Panc1 (cell line): ENCODE measurements around the gene B3GALT5. TPM values are rescaled to one million over a fixed set of nuclear protein-coding genes. Genes with fewer than 3 reads are reported as not detected.

Experiments
- ATAC-seq: fragments of 200-7000 bp; cut with Tn5 transposase; 2 replicates; pipeline ENCODE4 v1.9.1; 2020; ENCODE audit warnings: mild to moderate bottlenecking, moderate library complexity
- BruUV-seq: library from RNA; stranded (reverse); fragments of 400-500 nt; replicated peaks from 2 replicates; lab custom pipeline; 2021; lab: Mats Ljungman, UMichigan
- CTCF ChIA-PET: fragments of 300-600 bp; sonication (Branson Sonifier 250); formaldehyde crosslinking; loops from one replicate; lab custom pipeline; 2022; ENCODE audit warnings: antibody characterized with exemption; lab: Charles Lee
- POLR2A ChIA-PET: fragments of 300-600 bp; sonication (Branson Sonifier 250); formaldehyde crosslinking; loops from one replicate; lab custom pipeline; 2022; ENCODE audit warnings: antibody characterized with exemption; lab: Charles Lee
- DNase-seq: peaks from one replicate; pipeline ENCODE4 v3.0.0-alpha.2; 2010; ENCODE audit warnings: low read depth, low spot score
- H3K27ac ChIP-seq: 2 replicates; pipeline ENCODE4 v1.5.1; 2011; ENCODE audit warnings: mild to moderate bottlenecking, low read length, inconsistent platforms
- H3K27me3 ChIP-seq: fragments of 200-500 bp; sonication (Bioruptor generic); 2 replicates; pipeline ENCODE4 v1.6.0; 2014; ENCODE audit warnings: low read length, inconsistent platforms; ENCODE audit not compliant: control insufficient read depth, insufficient read depth
- H3K36me3 ChIP-seq: fragments of 200-500 bp; sonication (Bioruptor generic); 2 replicates; pipeline ENCODE4 v1.5.1; 2014; ENCODE audit warnings: inconsistent platforms, mild to moderate bottlenecking, low read length, moderate library complexity; ENCODE audit not compliant: control insufficient read depth, insufficient read depth
- H3K4me1 ChIP-seq: 2 replicates; pipeline ENCODE4 v1.5.1; 2011; ENCODE audit warnings: inconsistent platforms, mild to moderate bottlenecking, low read length, moderate library complexity; ENCODE audit not compliant: control insufficient read depth, insufficient read depth
- H3K4me3 ChIP-seq, 2 experiments: 2 replicates each; pipeline ENCODE4 v1.5.1; 2011 to 2012; ENCODE audit warnings: low read depth in 2 of 2, low read length in 2 of 2, mild to moderate bottlenecking in 2 of 2, inconsistent platforms in 1 of 2, moderate library complexity in 1 of 2
- H3K9me3 ChIP-seq: fragments of 200-500 bp; sonication (Bioruptor generic); 2 replicates; pipeline ENCODE4 v1.5.1; 2014; ENCODE audit warnings: low read depth, mild to moderate bottlenecking, inconsistent platforms, low read length, moderate library complexity; ENCODE audit not compliant: control insufficient read depth, insufficient read depth
- CTCF ChIP-seq: fragments of 450-650 bp; IDR thresholded peaks from 2 replicates; pipeline ENCODE4 v1.5.1; 2017; ENCODE audit warnings: mild to moderate bottlenecking
- POLR2AphosphoS5 ChIP-seq: IDR thresholded peaks from 2 replicates; pipeline ENCODE4 v1.6.1; 2012; ENCODE audit warnings: mild to moderate bottlenecking, low read depth, low read length, moderate library complexity
- REST ChIP-seq, 2 experiments: IDR thresholded peaks; 2 replicates each; pipeline ENCODE4 v1.6.1; 2011 to 2012; ENCODE audit warnings: low read depth in 2 of 2, control low read depth in 1 of 2, low read length in 1 of 2, mild to moderate bottlenecking in 1 of 2, moderate library complexity in 1 of 2; ENCODE audit not compliant: insufficient read depth in 1 of 2
- SIN3A ChIP-seq: IDR thresholded peaks from 2 replicates; pipeline ENCODE4 v1.6.1; 2012; ENCODE audit warnings: low read depth, mild to moderate bottlenecking, low read length, moderate library complexity, borderline replicate concordance; ENCODE audit not compliant: insufficient read depth
- TCF7L2 ChIP-seq: IDR thresholded peaks from 2 replicates; pipeline ENCODE4 v1.6.1; 2011; ENCODE audit warnings: mild to moderate bottlenecking, low read depth, low read length, inconsistent platforms
- in situ Hi-C: cut with HindIII; loops from 2 replicates; pipeline ENCODE4 v1.10.0; 2016; ENCODE audit warnings: low sequenced_read_pairs, low pct_unique_long_range_greater_than_20kb
- intact Hi-C: fragments of 100-400 bp; cut with micrococcal nuclease; formaldehyde crosslinking; loops from one replicate; pipeline ENCODE4 v1.10.0; 2022; ENCODE audit not compliant: unreplicated experiment
- total RNA-seq: library from RNA; stranded (reverse); gene quantifications from one replicate; pipeline ENCODE4 v1.2.1, GENCODE V29; 2021; ENCODE audit not compliant: unreplicated experiment

B3GALT5 gene
- total RNA-seq, 1 experiment from 2014 or later, result 0.10 TPM

- no peaks in the 10 kb centered on the region; the same call in 1 of the 2 replicates for H3K27me3 ChIP-seq
- in situ Hi-C loops, result no loop called here
- no peak for ATAC-seq
- ChIA-PET CTCF (no interaction called here), POLR2A (no interaction called here)
- no peaks in the 10 kb centered on the region for H3K9me3 ChIP-seq
- no peak for DNase-seq
- TF ChIP-seq POLR2AphosphoS5, result no peak
- no peak for TF ChIP-seq TCF7L2
- no peak for TF ChIP-seq REST (IDR thresholded peaks at IDR 0.05; ENCODE audit: insufficient read depth in 1 of 2, low read depth in 2 of 2, low read length in 1 of 2)
- no peak for TF ChIP-seq CTCF
- no peak for TF ChIP-seq SIN3A
- intact Hi-C loops, result no loop called here
- BruUV-seq, result no TSS peak
- no peaks in the 10 kb centered on the region for H3K36me3 ChIP-seq
- H3K4me3 ChIP-seq, result no peak overlapping the region
- H3K27ac ChIP-seq, result no peak overlapping the region
- no peaks in the 10 kb centered on the region for H3K4me1 ChIP-seq
Measured at GRCh38 chr21:39602793-39603192, 9.9 kb upstream of the B3GALT5 start.

- CTCF ChIA-PET, result no interaction called here
- POLR2A ChIA-PET, result no interaction called here
- no TSS peak for BruUV-seq
- Histone ChIP-seq H3K27me3 (no peaks in the 10 kb centered on the region; the same call in 1 of the 2 replicates), H3K27ac (no peak overlapping the region), H3K36me3 (no peaks in the 10 kb centered on the region), H3K4me3 (no peak overlapping the region), H3K9me3 (no peaks in the 10 kb centered on the region), H3K4me1 (no peaks in the 10 kb centered on the region)
- DNase-seq, result no peak
- in situ Hi-C loops, result no loop called here
- ATAC-seq, result no peak
- intact Hi-C loops, result no loop called here
- TF ChIP-seq POLR2AphosphoS5, result no peak
- no peak for TF ChIP-seq SIN3A
- TF ChIP-seq REST (IDR thresholded peaks at IDR 0.05; ENCODE audit: insufficient read depth in 1 of 2, low read depth in 2 of 2, low read length in 1 of 2), result no peak
- TF ChIP-seq CTCF, result no peak
- no peak for TF ChIP-seq TCF7L2
Measured at GRCh38 chr21:39604951-39605350, 7.8 kb upstream of the B3GALT5 start.
